Measurements from ENCODE around the gene SUN5.

GRCh38 chr20:32991383-32991782 is 12.8 kb downstream of the SUN5 start:
- TF ChIP-seq, protein P1, sequence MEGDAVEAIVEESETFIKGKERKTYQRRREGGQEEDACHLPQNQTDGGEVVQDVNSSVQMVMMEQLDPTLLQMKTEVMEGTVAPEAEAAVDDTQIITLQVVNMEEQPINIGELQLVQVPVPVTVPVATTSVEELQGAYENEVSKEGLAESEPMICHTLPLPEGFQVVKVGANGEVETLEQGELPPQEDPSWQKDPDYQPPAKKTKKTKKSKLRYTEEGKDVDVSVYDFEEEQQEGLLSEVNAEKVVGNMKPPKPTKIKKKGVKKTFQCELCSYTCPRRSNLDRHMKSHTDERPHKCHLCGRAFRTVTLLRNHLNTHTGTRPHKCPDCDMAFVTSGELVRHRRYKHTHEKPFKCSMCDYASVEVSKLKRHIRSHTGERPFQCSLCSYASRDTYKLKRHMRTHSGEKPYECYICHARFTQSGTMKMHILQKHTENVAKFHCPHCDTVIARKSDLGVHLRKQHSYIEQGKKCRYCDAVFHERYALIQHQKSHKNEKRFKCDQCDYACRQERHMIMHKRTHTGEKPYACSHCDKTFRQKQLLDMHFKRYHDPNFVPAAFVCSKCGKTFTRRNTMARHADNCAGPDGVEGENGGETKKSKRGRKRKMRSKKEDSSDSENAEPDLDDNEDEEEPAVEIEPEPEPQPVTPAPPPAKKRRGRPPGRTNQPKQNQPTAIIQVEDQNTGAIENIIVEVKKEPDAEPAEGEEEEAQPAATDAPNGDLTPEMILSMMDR (IDR thresholded peaks at IDR 0.05), result no peak
- TF ChIP-seq EP300 (IDR thresholded peaks at IDR 0.05), result no peak

Data from sigmoid colon (tissue), 4 donors.